Measurements from ENCODE around the gene PALMD. TPM values are rescaled to one million over a fixed set of nuclear protein-coding genes. Genes with fewer than 3 reads are reported as not detected.

PALMD gene
- total and polyA plus RNA-seq, 11 donors = 74.0 to 236 (median 120) TPM

DNA sequence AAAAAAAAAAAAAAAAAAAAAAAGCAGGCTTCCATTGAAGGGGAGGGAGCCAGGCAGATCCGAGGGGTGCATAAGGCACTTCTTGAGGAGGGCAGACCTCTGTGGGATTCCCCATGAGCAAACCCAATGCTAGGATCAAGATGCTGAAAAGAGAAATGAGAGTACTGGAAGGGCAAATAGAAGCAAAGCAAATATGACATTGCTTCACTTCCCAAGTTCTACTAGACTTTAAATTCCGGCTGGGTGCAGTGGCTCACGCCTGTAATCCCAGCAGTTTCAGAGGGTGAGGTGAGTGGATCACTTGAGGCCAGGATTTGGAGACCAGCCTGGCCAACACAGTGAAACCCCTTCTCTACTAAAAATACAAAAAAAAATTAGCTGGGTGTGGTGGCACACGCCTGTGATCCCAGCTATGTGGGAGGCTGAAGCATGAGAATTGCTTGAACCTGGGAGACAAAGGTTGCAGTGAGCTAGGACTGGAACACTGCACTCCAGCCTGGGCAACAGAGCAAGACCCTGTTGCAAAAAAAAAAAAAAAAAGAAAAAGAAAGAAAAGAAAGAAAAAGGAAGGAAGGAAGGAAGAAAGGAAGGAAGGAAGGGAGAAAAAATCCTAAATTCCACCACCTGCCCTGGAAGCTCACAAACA, 23.1 kb upstream of the PALMD start:
- no peak overlapping the region for H3K4me3 ChIP-seq
- no peaks in the 10 kb centered on the region for H3K27me3 ChIP-seq
- H3K4me1 ChIP-seq = peaks cover 0 to 3% (median 0%) of the 10 kb centered on the region in 12 donors
- no peak for TF ChIP-seq POLR2A (IDR thresholded peaks at IDR 0.05)
- TF ChIP-seq, protein P1, sequence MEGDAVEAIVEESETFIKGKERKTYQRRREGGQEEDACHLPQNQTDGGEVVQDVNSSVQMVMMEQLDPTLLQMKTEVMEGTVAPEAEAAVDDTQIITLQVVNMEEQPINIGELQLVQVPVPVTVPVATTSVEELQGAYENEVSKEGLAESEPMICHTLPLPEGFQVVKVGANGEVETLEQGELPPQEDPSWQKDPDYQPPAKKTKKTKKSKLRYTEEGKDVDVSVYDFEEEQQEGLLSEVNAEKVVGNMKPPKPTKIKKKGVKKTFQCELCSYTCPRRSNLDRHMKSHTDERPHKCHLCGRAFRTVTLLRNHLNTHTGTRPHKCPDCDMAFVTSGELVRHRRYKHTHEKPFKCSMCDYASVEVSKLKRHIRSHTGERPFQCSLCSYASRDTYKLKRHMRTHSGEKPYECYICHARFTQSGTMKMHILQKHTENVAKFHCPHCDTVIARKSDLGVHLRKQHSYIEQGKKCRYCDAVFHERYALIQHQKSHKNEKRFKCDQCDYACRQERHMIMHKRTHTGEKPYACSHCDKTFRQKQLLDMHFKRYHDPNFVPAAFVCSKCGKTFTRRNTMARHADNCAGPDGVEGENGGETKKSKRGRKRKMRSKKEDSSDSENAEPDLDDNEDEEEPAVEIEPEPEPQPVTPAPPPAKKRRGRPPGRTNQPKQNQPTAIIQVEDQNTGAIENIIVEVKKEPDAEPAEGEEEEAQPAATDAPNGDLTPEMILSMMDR (IDR thresholded peaks at IDR 0.05) = no peak
- 91 to 97% (median 96%) methylated on average over 4 of the region's 4 CpGs for WGBS, 4 donors
- no peaks in the 10 kb centered on the region for H3K9me3 ChIP-seq
- no peaks in the 10 kb centered on the region for H3K36me3 ChIP-seq
- DNase-seq (no peak), ATAC-seq (no peak)
- no peak overlapping the region for H3K27ac ChIP-seq
- intact Hi-C loops (cut with DNase I) = no loop called here

DNA sequence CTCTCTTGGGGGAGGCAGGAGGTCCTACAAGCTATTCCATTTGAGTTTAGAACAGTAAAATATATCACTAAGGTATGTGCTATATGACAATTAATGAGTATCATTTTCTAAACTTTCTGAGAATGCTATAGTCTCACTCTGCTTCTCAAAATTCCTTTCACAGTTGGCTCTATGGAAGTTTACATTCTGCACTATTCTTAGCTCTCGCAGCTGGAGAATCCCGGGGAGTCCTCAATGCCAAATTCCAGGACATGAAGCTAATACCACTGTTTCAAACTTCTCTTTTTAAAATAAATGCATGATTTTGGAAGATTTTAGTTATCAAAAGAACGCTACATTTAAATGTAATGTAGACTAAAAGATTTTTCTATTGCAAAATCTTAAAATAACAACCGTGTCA, 22.4 kb upstream of the PALMD start:
- TF ChIP-seq POLR2A (IDR thresholded peaks at IDR 0.05) = no peak
- TF ChIP-seq, protein P1 (IDR thresholded peaks at IDR 0.05) = no peak
- no peak overlapping the region for H3K27ac ChIP-seq
- H3K36me3 ChIP-seq = no peaks in the 10 kb centered on the region
- no peaks in the 10 kb centered on the region for H3K9me3 ChIP-seq
- no peak overlapping the region for H3K4me3 ChIP-seq
- no peaks in the 10 kb centered on the region for H3K27me3 ChIP-seq
- ATAC-seq = no peak
- peaks cover 0 to 3% (median 0%) of the 10 kb centered on the region in 12 donors for H3K4me1 ChIP-seq
- no peak for DNase-seq
- 51 to 73% (median 64%) methylated on average over 4 of the region's 4 CpGs for WGBS, 4 donors
- intact Hi-C loops (cut with DNase I) = no loop called here

- no peak for ATAC-seq
- Histone ChIP-seq H3K27me3 (no peaks in the 10 kb centered on the region), H3K9me3 (no peaks in the 10 kb centered on the region), H3K4me1 (peaks cover 0 to 3% (median 0%) of the 10 kb centered on the region in 12 donors), H3K27ac (no peak overlapping the region), H3K36me3 (no peaks in the 10 kb centered on the region), H3K4me3 (no peak overlapping the region)
- TF ChIP-seq POLR2A (IDR thresholded peaks at IDR 0.05) = no peak
- TF ChIP-seq, protein P1 (IDR thresholded peaks at IDR 0.05) = no peak
- intact Hi-C loops (cut with DNase I) = no loop called here
- WGBS, 4 donors = 62 to 75% (median 67%) methylated on average over 5 of the region's 5 CpGs
- no peak for DNase-seq
Observed at GRCh38 chr1:99627615-99628014, 18.3 kb upstream of the PALMD start.

- WGBS, 4 donors = 78 to 87% (median 83%) methylated on average over 1 of the region's 1 CpG
- Histone ChIP-seq H3K27me3 (no peaks in the 10 kb centered on the region), H3K9me3 (no peaks in the 10 kb centered on the region), H3K36me3 (no peaks in the 10 kb centered on the region), H3K27ac (no peak overlapping the region), H3K4me3 (no peak overlapping the region), H3K4me1 (no peaks in the 10 kb centered on the region)
- TF ChIP-seq, protein P1 (IDR thresholded peaks at IDR 0.05) = no peak
- TF ChIP-seq POLR2A (IDR thresholded peaks at IDR 0.05) = no peak
- DNase-seq (no peak), ATAC-seq (no peak)
- intact Hi-C loops (cut with DNase I) = no loop called here
Observed at GRCh38 chr1:99629164-99629563, 16.7 kb upstream of the PALMD start.
